NOMO-1 treated with DMSO at 0.1 percent for 48 hours (cell line): ENCODE data around the gene DLG2.
"Not testable (repeated sequence)": the region's sequence is repeated elsewhere in the genome, so short reads cannot be mapped to it uniquely, and the experiment has no call there.

Experiments used
- DNase-seq: peaks from one replicate; lab custom pipeline; 2025; ENCODE audit not compliant: unreplicated experiment; lab: John Stamatoyannopoulos, UW

Gene DLG2

DNA sequence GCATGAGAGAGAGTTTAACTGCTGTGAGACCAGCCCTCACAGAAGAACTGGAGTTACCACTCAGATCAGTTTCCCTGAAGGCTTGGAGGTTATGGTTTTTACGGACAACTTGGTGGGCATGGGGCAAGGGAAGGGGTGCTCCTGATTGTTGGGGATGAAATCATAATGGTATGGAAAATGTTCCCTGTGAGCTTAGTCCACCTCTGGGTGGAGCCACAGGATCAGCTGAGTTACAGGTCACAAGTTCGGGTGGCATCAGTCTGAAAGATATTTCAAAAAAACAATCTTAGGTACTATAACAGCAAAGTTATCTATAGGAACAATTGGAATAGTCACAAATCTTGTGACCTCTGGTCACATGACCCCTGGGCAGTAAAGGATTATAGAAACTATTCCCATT lies 162.9 kb downstream of the DLG2 start:
- DNase-seq = no peak

DNA sequence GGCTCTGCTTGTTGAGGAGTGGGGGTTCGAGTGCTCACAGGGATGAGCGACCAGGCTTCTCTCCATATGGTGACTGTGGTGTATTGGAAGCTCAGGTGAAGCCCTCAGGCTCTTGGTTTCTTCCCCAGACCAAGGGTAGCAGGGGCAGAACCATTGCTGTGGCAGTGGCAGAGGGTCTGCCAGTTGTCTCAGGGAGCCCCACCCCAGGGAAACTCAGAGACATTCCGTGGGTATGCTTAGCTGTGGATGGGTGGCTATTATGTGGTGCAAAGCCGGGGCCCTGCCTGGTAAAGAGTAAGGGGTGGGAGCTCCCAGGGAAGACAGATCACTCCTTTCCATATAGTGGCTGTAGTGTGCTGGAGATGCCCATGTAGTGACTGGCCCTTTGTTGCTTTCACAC lies 167.8 kb downstream of the DLG2 start:
- DNase-seq = no peak

DNA sequence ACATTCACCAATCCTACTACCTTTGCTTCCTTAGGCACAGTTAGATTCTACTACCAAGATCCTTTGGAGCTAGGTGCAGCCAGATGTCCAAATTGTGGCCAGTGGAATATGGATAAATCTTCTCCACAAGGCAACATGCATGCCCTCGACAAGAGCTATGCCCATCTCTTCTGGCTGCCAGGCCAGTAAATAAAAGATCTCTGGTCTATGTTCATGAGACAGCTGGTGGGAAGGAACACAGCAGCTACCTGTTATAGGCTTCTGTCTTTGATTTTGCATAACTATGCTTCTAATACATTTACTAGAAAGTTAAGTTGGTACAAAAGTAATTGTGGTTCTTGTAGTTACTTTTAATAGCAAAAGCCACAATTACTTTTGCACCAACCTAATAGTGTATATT lies 182.7 kb downstream of the DLG2 start:
- no peak for DNase-seq

DNA sequence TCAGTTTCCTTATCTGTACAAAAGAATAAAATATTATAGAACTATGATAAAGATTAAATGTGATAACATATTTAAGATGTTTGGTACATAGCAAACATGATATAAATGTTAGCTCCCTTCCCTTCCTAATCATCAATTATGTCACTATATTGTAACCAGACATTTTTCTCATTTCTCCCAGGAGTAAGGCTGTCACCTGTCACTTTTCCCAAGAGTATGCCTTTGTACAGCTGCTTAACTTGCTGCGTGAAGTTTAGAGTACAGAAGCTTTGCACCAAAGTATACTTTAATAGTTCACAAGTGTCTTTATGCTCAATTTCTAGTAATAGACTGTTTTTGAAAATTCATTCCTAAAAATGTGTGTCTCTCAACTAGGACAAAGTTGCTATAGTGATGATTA lies 186.9 kb downstream of the DLG2 start:
- DNase-seq = no peak

DNA sequence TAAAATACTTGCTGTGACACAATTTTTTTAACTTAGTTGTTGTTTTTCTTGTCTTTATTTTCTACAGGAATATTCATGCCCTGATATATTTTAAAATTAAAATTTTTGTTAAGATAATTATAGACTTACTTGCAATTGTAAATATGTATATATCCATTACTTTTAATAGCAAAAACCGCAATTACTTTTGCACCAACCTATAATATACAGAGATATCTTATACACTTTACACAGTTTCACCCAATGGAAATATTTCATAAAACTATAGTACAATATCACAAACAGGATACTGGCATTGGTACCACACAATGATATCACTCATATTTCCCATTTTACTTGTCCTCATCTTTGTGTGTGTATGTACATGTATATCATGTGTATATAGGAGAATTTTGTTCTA lies 188.8 kb downstream of the DLG2 start:
- DNase-seq = no peak

DNA sequence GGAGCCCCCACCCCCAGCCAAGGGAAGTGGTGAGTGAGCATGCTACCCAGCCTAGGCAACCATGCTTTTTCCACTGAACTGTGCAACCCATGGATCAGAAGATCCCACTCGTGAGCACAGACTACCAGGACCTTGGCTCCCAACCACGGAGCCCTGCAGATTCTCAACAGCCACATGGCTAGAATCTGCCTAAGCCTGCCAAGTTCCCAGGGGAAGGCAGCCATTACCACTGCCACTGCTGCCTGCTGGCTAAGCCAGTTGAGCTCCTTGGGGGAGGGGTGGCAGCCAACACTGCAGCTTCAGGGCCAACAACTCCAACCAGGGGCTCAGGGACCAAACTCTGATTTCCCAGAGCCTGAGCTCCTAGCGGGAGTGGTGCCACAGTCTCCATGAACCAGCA lies 195.8 kb downstream of the DLG2 start:
- DNase-seq = no peak

DNA sequence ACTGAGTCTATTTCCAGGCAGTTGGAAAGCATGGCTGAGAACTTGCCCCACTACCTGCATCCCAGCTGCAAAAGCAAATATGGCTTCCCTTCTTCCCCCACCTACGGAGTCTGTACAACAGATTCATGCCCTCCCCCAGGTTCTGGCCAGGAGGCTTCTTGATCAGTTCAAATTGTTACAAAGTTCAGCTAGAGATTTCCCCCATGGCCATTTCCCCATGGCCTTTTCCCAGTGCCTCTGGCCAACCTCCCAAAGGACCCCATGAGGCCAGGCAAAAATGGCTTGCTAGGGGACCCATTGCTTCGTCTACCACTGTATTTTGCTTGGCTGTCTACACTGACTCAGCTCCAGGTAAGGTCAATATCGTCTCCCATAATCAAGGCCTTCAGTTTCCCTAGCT lies 203.3 kb downstream of the DLG2 start:
- DNase-seq = no peak

DNA sequence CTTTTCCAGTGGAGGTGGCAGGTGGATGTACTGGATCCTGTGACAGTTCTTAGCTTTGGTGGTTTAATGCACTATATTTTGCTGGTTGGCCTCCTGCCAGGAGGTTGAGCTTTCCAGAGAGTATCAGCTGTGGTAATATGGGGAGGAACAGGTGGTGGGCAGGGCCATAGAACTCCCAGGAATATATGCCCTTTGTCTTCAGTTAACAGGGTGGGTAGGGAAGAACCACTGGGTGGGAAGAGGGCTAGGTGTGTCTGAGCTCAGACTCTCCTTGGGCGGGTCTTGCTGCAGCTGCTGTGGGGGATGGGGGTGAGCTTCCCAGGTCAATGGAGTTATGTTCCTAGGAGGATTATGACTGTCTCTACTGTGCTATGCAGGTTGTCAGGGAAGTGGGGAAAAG lies 203.8 kb downstream of the DLG2 start:
- no peak for DNase-seq

DNA sequence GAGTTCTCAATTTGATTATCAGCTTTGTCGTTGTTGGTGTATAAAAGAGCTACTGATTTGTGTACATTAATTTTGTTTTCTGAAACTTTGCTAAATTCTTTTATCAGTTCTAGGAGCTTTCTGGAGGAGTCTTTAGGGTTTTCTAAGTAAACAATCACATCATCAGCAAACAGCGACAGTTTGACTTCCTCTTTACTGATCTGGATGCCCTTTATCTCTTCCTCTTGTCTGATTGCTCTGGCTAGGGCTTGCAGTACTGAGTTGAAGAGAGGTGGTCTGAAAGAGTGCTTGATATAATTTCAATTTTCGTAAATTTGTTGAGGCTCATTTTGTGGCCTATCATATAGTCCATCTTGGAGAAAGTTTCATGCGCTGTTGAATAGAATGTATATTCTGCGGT lies 213.0 kb downstream of the DLG2 start:
- DNase-seq = no peak

DNA sequence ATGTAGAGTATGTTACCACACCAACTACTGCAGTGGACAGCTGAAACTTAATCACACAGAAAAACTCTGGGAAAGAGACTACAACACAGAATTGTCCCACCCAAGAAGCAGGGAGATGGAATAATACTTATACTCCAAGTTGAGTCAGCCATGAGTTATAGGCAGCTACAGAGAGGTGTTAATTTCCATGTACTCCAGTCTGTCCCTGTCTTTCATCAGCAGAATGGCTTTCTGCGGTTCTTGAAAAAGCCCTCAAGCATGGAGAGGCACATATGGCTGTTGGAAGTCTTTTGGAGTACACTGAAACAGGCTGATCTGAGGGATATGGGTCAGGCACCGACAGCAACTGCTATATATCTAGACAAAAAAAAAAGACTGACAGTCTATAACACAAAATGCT lies 219.5 kb downstream of the DLG2 start:
- no peak for DNase-seq

DNA sequence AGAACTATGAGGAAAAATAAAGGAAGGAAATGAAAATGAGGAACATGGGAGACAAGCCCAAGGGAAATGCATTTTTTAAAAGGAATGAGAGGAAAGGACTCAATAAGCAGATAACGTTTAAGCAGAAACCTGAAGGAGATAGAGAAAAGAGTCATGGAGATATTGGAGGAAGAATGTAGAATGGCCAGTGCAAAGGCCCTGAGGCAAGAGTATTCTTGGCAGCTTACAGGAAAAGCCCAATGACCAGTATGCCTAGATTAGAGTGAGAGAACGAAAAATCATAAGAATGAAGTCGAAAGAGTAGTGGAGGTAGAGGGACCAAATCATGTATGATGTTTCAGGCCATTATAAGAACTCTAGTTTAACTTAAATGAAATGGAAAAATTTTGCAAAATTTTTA lies 220.3 kb downstream of the DLG2 start:
- no peak for DNase-seq

DNA sequence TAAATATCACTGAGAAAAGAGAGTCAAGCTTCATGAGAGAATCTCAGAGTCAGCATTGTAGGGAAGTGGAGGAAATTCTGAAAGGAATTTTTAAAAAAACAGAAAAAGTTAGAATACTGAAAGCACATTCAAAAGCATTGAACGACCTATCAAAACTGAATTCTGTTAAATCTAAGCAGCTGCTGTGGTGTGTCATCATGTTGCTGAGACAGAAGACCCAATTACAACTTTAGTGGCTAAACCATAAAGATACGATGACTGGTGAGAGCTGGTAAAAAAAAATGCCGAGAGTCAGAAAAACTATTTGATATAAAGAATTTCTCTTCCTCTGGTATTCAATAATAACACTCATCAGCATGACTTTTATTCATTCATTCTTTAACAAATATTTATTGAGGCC lies 220.8 kb downstream of the DLG2 start:
- DNase-seq = no peak

DNA sequence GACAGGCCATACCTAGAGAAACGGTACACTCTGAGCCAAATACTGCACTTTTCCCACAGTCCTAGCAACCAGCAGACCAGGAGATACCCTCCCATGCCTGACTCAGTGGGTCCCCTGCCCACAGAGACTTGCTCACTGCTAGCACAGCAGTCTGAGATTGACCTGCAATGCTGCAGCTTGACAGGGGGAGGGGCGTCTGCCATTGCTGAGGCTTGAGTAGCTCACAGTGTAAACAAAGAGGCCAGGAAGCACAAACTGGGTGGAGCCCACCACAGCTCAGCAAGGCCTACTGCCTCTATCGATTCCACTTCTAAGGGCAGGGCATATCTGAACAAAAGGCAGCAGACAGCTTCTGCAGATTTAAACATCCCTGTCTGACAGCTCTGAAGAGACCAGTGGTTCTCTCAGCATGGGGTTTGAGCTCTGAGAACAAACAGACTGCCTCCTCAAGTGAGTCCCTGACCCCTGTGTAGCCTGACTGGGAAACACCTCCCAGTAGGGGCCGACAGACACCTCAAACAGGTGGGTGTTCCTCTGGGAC lies 231.6 kb downstream of the DLG2 start:
- not testable (repeated sequence) for DNase-seq

DNA sequence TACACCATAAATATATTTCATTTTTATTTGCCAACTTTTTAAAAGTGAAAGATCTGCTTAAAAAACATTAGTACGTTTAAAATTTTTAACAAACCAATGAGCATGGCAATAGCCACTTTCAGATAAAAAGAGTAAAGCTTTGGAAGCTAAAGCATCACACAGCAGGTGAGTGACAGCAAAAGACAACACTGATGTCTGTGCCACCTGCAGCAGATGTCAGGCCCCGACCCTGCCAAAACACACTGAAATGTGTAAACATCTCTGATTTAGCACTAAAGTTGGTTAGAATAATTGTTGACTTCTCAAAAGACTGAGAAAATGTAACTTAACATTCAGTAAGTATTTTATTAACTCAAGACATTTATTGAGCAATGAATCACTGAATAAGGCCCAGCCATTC lies 232.9 kb downstream of the DLG2 start:
- no peak for DNase-seq

DNA sequence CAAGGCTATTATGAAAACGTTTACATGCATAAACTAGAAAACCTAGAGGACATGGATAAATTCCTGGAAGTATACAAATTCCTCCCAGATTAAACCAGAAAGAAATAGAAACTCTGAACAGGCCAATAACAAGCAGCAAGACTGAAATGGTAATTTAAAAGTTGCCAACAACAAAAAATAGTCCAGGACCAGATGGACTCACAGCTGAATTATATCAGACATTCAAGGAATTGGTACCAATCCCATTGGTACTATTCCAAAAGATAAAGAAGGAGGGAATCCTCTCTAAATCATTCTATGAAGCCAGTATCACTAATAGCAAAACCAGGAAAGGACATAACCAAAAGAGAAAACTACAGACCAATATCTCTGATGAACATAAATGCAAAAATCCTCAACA lies 236.0 kb downstream of the DLG2 start:
- no peak for DNase-seq

DNA sequence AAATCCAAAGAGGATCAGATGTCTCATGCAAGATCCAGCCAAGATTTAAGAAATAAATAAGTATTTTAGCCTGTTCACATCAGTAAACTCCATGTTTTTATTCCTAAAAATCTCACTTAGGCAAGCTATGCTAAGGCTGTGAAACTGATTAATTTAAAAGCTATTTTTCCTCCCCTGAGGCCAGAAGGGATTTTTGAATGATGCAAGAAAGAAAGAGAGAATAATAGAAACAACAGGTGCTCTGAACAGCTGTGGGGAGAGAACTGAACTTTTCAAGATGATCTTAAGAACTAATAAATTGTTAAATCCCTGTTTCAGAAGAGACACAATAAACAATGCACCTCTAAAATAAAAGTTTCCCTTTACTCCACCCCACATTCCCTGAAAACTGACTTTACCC lies 241.6 kb downstream of the DLG2 start:
- no peak for DNase-seq

DNA sequence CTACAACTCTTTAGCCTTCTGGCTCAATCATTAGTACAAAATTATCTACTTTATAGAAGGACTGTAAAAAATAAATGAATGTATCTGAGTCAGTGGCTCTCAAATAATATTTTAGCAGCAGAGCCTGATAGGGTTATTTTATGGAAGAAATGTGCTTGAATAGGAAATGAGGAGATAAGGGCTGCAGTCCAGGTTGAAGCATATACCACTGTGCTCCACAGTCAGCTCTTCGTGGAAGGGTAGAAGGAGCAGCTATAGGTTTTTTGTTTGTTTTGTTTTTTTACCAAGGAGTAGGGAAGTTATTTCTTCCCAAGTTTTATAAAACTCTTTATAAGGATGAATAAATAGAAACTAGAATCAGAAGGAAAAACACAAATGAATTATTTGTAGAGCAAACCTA lies 242.0 kb downstream of the DLG2 start:
- DNase-seq = no peak

DNA sequence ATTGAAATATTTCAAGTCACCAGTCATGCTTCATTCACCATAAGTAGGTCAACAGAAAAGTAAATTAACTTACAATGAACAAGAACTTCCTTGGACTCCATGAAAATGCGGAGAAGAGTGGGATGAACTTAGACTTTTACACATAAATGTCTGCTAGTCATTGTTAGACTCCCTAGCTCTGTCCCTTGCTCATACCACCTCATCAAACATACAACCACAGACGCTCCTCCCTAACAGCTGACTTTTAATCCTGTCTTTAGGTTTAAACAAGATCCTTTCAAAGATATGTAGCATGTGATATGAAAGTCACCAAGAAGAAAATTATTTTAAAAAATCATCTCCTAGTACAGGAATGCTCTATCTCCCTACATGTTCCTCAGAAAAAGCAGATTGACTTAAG lies 248.1 kb downstream of the DLG2 start:
- no peak for DNase-seq

DNA sequence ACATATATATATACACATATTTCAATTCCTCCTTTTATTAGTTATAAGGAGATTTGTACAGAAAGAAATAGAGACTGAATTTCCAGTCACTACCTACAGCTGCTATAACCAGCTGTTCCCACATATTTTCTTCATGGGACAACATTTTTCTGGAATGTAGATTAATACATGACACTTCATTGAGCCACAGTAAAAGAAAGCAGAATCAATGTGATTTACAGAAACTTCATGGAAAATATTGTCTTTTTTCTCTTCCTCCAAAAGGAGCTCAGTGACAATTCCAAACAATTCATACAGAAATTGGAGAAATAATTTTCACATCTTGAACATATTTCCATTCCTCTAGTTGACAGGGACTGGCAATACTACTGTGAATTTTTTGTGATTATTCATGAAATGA lies 249.2 kb downstream of the DLG2 start:
- DNase-seq = no peak

DNA sequence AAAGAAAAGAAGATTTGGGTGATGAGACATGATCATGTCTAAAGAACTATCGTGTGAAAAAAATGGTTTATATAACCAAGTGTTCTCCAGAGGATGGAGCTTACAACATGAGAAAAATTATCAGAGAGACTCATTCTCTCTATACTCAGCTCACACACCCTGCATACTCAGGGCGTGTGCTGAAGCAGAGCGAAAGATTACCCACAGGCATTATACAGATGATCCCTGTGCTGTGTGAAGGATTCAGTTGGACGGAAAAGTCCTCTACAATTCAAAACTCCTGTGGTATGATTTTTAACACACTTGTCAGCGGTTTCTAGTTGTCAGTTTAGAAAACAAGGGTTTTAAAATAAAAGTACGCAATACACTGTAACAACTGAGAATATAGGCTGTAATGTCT lies 267.3 kb downstream of the DLG2 start:
- no peak for DNase-seq

DNA sequence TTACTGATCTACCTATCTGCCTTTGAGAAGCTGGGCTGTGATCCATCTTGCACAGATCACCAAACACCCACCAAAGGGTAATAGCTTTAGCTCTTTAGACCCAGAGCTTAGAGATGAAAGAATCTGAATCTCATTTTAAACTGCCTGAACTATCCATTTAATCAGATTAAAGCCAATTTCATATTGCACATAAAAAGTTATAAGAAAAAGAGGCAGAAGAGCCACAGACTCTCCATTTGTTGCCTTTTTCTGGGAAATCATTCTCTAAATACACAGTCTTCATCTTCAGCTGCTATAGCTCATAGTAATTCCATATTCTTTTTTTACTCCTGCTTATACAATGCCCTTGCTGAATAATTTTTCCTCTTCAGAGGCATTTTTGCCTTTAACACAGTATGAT lies 271.2 kb downstream of the DLG2 start:
- DNase-seq = no peak

DNA sequence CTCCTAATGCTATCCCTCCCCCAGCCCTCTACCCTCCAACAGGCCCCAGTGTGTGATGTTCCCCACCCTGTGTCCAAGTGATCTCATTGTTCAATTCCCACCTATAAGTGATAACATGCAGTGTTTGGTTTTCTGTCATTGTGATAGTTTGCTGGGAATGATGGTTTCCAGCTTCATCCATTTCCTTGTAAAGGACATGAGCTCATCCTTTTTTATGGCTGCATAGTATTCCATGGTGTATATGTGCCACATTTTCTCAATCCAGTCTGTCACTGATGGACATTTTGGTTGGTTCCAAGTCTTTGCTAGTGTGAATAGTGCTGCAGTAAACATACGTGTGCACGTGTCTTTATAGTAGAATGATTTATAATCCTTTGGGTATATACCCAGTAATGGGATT lies 277.6 kb downstream of the DLG2 start:
- not testable (repeated sequence) for DNase-seq

DNA sequence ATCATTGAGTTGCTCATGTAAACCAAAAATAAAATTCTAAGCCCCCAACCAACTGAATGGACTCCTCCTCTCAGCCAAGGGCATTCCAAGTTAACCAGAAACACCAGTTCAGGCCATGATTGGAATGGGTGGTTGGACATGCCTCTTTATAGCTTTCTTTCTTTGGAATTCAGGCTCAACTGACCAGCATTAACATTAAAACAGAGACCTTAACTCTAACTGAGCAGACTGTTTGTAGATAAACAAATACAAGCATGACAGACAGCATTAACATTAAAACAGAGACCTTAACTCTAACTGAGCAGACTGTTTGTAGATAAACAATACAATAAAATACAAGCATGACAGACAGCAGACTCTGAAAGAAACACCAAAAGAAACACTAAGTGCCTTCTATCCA lies 278.2 kb downstream of the DLG2 start:
- no peak for DNase-seq

DNA sequence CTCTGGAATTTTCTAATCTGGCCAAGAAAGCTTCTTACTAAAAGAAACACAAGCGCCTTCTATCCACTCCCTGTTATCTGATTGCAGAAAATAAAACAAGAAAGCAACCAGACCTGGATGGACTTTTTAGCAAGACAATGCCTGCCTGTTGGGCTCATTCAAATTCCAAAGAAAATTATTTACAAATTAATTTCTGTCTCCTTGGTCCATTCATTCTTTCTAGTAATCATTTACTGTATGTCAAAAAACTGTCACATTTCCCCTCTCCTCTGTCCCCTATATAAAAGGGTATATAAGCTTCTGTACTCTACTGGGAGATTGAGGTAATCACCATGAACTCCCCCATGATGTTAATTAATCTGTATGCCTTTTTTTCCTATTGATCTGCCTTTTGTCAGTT lies 279.9 kb downstream of the DLG2 start:
- DNase-seq = no peak
